GM21737 (cell line): ENCODE measurements around the gene CADPS2.

Experiments
- ATAC-seq: cut with Tn5 transposase; IDR thresholded peaks from one replicate; pipeline ENCODE4 v1.9.1; 2021; ENCODE audit warnings: mild to moderate bottlenecking, moderate library complexity; ENCODE audit not compliant: unreplicated experiment

The CADPS2 gene

GRCh38 chr7:122465296-122465695, 421.0 kb downstream of the CADPS2 start:
- ATAC-seq: no peak

- no peak for ATAC-seq
These were observed 422.6 kb downstream of the CADPS2 start for GRCh38 chr7:122463631-122464030.

- ATAC-seq: no peak
These were observed 425.3 kb downstream of the CADPS2 start for GRCh38 chr7:122460936-122461335.

GRCh38 chr7:122457969-122458368, 428.3 kb downstream of the CADPS2 start:
- no peak for ATAC-seq

GRCh38 chr7:122457325-122457724, 428.9 kb downstream of the CADPS2 start:
- ATAC-seq: no peak

- no peak for ATAC-seq
These were observed 431.3 kb downstream of the CADPS2 start for GRCh38 chr7:122454776-122455507.

- ATAC-seq: no peak
These were observed 432.8 kb downstream of the CADPS2 start for GRCh38 chr7:122453432-122453831.

GRCh38 chr7:122448893-122449589, 437.2 kb downstream of the CADPS2 start:
- ATAC-seq: no peak

GRCh38 chr7:122442929-122443328, 443.3 kb downstream of the CADPS2 start:
- no peak for ATAC-seq

GRCh38 chr7:122438492-122438891, 447.8 kb downstream of the CADPS2 start:
- no peak for ATAC-seq

- no peak for ATAC-seq
These were observed 448.3 kb downstream of the CADPS2 start for GRCh38 chr7:122438006-122438405.

- no peak for ATAC-seq
These were observed 452.5 kb downstream of the CADPS2 start for GRCh38 chr7:122433765-122434164.

GRCh38 chr7:122430710-122431109, 455.6 kb downstream of the CADPS2 start:
- no peak for ATAC-seq

- no peak for ATAC-seq
These were observed 456.3 kb downstream of the CADPS2 start for GRCh38 chr7:122429926-122430325.

GRCh38 chr7:122425731-122426130, 460.5 kb downstream of the CADPS2 start:
- no peak for ATAC-seq

GRCh38 chr7:122423591-122423990, 462.7 kb downstream of the CADPS2 start:
- no peak for ATAC-seq

GRCh38 chr7:122416336-122416735, 469.9 kb downstream of the CADPS2 start:
- ATAC-seq: no peak

GRCh38 chr7:122415510-122415909, 470.8 kb downstream of the CADPS2 start:
- ATAC-seq: no peak

GRCh38 chr7:122413339-122413738, 472.9 kb downstream of the CADPS2 start:
- no peak for ATAC-seq

GRCh38 chr7:122412883-122413282, 473.4 kb downstream of the CADPS2 start:
- no peak for ATAC-seq

- no peak for ATAC-seq
These were observed 473.8 kb downstream of the CADPS2 start for GRCh38 chr7:122412441-122412840.

GRCh38 chr7:122407195-122407594, 479.1 kb downstream of the CADPS2 start:
- ATAC-seq: no peak
